Erythroblast (primary cell): ENCODE results near the gene NOTCH3.

Experiments used
- DNase-seq, 2 experiments: peaks; one replicate each; lab custom pipeline; 2025; lab: John Stamatoyannopoulos, UW
- GATA1 ChIP-seq: IDR thresholded peaks from 2 replicates; pipeline ENCODE4 v1.6.1; 2011; ENCODE audit warnings: low read depth, mild to moderate bottlenecking, control low read depth, low read length, moderate library complexity
- POLR2A ChIP-seq: IDR thresholded peaks from 2 replicates; pipeline ENCODE4 v1.6.1; 2011; ENCODE audit warnings: mild to moderate bottlenecking, low read length

NOTCH3 gene

DNA sequence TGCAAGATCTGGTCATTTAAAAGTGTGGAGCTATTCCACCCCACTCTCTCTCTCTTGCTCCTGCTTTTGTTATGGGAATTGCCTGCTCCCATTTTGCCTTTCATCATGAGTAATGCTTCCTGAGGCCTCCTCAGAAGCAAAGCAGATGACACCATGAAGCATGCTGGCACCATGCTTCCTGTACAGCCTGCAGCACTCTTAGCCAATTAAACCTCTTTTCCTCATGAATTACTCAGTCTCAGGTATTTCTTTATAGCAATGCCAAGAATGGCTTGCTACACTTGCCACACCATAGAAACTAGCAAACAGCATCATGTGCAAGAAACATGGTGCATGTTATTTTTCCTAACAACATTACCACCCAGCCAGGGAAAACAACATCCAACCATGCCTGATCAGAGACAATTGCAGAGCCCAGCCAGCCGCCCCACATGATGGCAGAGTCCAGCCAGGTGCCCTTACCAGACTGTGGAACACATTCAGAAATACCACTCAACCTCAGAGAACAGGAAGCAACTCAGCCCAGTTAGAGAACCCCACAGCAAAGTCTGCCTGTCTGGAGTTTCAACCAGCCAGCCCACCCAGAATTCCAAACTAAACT, 56.6 kb downstream of the NOTCH3 start:
- TF ChIP-seq GATA1: no peak
- no peak for TF ChIP-seq POLR2A
- no peak for DNase-seq

- TF ChIP-seq POLR2A: no peak
- TF ChIP-seq GATA1: no peak
- DNase-seq: no peak
Measured at GRCh38 chr19:15142313-15142712, 58.5 kb downstream of the NOTCH3 start.

DNA sequence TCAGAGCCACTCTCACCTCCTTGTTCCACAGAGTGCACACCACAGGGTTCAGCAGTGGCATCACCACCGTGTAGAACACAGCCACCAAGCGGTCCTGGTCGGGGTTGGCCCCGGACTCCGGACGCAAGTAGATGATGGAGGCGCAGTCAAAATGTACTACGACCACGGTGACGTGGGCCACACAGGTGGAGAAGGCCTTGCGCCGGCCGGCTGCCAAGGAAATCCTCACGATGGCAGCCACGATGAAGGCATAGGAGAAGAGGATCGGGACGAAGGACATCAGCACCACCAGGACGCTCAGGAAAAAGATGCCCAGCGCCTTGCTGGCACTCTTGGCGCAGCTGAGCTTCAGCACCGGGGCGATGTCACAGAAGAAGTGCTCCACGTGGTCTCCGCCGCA, 59.7 kb downstream of the NOTCH3 start:
- no peak for TF ChIP-seq POLR2A
- no peak for TF ChIP-seq GATA1
- no peak for DNase-seq

- no peak for TF ChIP-seq GATA1
- no peak for TF ChIP-seq POLR2A
- no peak for DNase-seq
Measured at GRCh38 chr19:15138427-15138826, 62.4 kb downstream of the NOTCH3 start.

GRCh38 chr19:15137777-15138176, 63.0 kb downstream of the NOTCH3 start:
- no peak for DNase-seq
- TF ChIP-seq GATA1: no peak

DNA sequence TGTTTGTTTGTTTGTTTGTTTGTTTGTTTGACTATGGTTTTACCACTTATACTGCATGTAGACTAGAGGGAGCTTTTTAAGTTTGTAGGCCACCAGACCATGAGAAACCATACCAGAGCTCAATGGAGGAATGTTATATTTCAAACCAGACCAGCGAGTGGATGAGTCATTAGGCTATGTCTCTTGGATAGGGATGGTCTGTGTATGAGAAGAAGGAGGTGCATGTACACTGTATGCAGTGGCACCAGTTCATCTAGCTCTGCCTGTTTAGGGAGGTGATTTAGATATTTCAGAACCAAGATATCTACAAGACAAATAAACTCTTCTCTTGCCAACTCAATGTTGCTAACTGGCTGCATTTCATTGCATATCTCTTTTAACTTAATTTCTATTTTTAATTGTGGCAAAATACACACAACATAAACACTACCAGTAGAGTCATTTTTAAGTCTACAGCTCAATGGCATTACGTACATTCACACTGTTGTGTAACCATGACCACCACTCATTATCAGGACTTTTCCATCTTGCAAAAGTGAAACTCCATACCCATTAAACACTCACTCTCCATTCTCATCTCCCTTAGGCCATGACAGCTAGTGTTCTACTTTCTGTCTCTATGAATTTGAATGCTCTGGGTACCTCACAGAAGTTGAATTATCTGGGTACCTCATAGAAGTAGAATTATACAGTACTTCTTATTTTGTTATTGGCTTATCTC, 64.4 kb downstream of the NOTCH3 start:
- TF ChIP-seq POLR2A (no peak), GATA1 (no peak)
- DNase-seq: no peak

- DNase-seq: no peak
- no peak for TF ChIP-seq POLR2A
- TF ChIP-seq GATA1: no peak
Measured at GRCh38 chr19:15129856-15130585, 70.8 kb downstream of the NOTCH3 start.

- no peak for DNase-seq
- TF ChIP-seq POLR2A (no peak), GATA1 (no peak)
Measured at GRCh38 chr19:15128162-15128770, 72.5 kb downstream of the NOTCH3 start.

- peak in 1 of 2 experiments; percentile 49 for DNase-seq
- no peak for TF ChIP-seq GATA1
- no peak for TF ChIP-seq POLR2A
Measured at GRCh38 chr19:15126131-15126910, 74.5 kb downstream of the NOTCH3 start.

GRCh38 chr19:15125232-15126067, 75.3 kb downstream of the NOTCH3 start:
- TF ChIP-seq GATA1: no peak
- peak; percentile 52 for TF ChIP-seq POLR2A
- peak; percentile 98 to 99 for DNase-seq

GRCh38 chr19:15124572-15125231, 76.1 kb downstream of the NOTCH3 start:
- no peak for DNase-seq

DNA sequence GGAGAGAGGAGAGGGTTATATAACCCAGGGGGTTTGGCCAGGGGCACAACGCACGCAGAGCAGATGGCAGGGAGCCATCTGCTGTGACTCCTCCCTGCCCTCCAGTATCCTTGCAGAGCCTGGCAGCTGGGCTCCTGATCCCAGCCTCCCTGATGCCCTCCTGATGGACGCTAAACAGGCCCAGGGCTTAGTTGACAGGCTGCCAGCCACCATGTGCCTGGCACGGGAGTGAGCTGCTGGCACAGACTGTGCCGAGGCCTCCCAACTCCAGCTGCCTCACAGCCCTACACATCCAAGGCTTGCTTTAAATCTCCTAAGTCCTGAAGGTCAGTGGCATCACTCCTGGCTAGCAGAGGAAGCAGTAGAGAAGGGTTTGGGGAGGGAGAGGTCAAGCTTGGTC, 76.9 kb downstream of the NOTCH3 start:
- no peak for DNase-seq
- TF ChIP-seq POLR2A (no peak), GATA1 (no peak)

More at GRCh38 chr19:15124572-15125231, 76.1 kb downstream of the NOTCH3 start:
- TF ChIP-seq GATA1 (no peak), POLR2A (no peak)
